ENCODE data around the gene FLOT1. TPM values are rescaled to one million over a fixed set of nuclear protein-coding genes. Genes with fewer than 3 reads are reported as not detected.

FLOT1 gene
- total RNA-seq, 4 donors from 2014 or later, result 46.7 to 88.8 (median 64.4) TPM

DNA sequence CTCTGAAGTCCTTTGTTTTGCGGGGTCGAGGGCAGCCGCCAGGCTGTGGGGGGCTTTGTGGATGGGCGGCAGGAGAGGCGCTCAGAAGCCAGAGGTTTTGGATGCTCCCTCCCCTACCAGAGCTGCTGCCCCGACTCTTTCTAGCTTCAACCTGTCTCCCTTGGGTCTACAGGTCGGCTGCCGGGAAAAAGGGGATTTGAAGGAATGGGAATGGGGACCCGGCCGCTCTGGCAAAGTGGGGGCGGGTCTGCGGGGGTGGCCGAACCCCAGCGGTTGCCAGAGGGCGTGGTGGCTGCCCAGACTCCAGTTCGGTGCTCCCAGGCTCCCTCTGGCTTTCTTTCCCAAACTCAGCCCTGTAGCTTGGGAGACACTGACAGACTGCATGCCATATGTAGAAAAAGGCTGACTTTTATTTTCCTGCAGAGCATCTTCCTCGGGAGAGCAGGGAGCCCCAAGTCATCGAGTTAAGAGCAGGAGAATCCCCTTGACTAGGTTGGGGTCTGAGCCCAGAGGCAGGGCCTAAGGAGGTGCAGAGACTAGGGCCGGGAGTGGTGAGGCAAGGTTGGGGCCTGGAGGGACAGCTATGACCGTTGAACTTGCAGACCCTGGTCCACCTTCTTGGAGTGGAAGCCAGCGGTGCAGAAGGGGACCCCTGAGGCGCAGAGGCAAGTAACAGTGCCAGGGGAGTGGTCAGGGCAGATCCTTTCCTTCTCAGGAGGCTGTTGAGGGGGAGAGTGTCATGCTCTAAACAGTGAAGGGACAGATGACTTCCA lies 54.6 kb downstream of the FLOT1 start:
- Histone ChIP-seq H3K27me3 (no peaks in the 10 kb centered on the region), H3K9me3 (no peaks in the 10 kb centered on the region), H3K4me1 (peaks cover 50 to 81% (median 57%) of the 10 kb centered on the region in 3 donors), H3K4me3 (peak overlapping the region; percentile 73 to 92 (median 82)), H3K36me3 (no peaks in the 10 kb centered on the region), H3K27ac (peak overlapping the region; percentile 96 to 99 (median 98))
- WGBS, 2 donors, result 0 to 7% methylated on average over 1 to 16 of the region's 22 CpGs
- DNase-seq, result no peak
- intact Hi-C loops (cut with DNase I), result loop anchor here (10.0 kb wide), 1 partner anchor 197 kb away; the partner anchor contains the start of gene DDR1
- peak in 1 of 4 donors; percentile 19 for TF ChIP-seq POLR2A (IDR thresholded peaks at IDR 0.05)
- TF ChIP-seq, protein P1, sequence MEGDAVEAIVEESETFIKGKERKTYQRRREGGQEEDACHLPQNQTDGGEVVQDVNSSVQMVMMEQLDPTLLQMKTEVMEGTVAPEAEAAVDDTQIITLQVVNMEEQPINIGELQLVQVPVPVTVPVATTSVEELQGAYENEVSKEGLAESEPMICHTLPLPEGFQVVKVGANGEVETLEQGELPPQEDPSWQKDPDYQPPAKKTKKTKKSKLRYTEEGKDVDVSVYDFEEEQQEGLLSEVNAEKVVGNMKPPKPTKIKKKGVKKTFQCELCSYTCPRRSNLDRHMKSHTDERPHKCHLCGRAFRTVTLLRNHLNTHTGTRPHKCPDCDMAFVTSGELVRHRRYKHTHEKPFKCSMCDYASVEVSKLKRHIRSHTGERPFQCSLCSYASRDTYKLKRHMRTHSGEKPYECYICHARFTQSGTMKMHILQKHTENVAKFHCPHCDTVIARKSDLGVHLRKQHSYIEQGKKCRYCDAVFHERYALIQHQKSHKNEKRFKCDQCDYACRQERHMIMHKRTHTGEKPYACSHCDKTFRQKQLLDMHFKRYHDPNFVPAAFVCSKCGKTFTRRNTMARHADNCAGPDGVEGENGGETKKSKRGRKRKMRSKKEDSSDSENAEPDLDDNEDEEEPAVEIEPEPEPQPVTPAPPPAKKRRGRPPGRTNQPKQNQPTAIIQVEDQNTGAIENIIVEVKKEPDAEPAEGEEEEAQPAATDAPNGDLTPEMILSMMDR (IDR thresholded peaks at IDR 0.05), result peak in 1 of 6 experiments; percentile 7

DNA sequence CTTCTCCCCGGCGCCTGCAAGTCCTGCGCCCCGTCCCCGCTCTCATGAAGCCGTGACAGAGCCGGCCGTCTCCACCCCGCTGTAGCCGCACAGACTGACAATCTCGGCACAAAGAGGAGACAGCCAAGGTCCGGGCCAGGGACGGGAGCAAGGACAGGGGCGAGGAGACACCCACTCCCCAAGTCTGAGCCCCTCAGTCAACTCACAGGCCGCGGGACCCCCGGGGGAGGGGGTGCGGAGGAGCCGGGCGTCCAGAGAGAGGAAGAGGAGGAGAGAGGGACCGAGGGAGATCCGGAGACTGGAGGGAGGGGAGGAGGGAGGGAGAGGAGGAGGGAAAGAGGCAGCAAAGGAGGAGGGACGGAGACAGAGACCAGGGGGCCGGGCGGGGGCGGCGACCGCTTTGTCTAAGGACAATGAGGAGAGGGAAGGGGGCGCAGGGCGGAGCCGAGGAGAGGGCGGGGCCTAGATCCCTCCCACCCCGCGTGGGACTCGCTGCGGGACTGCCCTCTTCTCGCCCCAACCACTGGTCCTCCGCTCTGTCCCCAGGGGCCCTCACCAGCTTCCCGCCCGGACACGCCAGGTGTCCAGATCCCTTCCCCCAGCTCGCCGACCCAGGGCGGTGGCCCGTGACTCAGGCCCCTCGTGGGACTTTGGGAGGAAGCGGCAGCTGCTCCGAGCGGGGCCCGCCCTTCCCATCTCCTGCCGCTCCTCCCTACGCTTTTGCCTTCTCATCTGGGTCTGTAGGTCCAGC lies 55.4 kb downstream of the FLOT1 start:
- DNase-seq, result peak; percentile 86
- Histone ChIP-seq H3K36me3 (no peaks in the 10 kb centered on the region), H3K27ac (peak overlapping the region; percentile 96 to 99 (median 98)), H3K4me1 (peaks cover 57 to 88% (median 65%) of the 10 kb centered on the region in 3 donors), H3K9me3 (no peaks in the 10 kb centered on the region), H3K27me3 (no peaks in the 10 kb centered on the region), H3K4me3 (peak overlapping the region; percentile 73 to 92 (median 82))
- 0 to 2% methylated on average over 25 to 34 of the region's 52 CpGs for WGBS, 2 donors
- TF ChIP-seq, protein P1 (IDR thresholded peaks at IDR 0.05), result no peak
- TF ChIP-seq POLR2A (IDR thresholded peaks at IDR 0.05), result peak in 2 of 4 donors; percentile 29 to 58
- intact Hi-C loops (cut with DNase I), result loop anchor here (10.0 kb wide), 1 partner anchor 198 kb away; the partner anchor contains the start of gene DDR1

DNA sequence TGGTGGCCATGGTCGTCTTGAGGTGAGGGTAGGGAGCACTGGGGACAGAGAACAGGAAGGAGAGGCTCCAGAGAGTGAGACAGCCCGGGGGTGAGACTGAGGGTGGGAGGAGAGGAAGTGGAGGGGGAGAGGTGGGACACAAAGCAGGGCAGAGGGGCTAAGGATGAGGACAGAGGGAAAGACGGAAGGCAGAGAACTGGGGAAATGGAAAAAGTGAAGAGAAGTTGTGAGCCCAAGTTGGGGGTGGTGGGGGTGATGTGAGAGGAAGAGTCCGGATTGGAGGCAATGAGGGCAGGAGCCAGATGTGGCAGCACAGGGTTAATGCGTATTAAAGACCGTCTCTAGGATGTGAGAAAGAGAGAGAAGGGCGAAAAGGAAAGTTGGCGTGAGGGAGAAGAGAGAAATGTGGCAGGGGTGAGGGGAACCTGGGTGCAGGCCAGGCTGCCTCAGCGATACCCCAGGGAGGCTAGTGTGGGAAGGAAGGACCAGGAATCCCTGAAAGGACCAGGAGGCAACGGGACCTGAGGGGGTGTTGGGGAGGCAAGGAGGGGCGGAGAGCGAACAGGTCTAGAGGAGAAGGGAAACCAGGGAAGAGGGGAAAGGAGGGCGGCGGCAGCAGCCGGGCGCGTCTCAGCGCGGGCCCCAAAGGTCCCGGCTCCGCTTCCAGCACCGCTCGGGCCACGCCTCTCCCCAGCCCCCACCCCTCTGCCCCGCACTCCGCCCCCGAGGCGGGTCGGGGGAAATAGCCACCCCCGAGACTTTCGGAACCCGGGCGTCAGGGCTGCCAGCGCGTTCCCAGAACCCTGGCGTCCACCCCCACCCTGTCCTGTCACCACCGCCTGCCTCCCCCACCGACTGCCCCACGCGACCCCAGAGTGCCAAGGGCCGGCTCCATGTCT lies 56.2 kb downstream of the FLOT1 start, which contains the start of gene PPP1R18:
TSS of gene PPP1R18 (minus strand) at position 637 of the 899 bp plus-strand sequence. CDS start at position 10, 627 bp downstream.
- 0 to 1% methylated on average over 11 to 23 of the region's 41 CpGs for WGBS, 2 donors
- intact Hi-C loops (cut with DNase I), result loop anchor here (10.0 kb wide), 1 partner anchor 199 kb away; the partner anchor contains the start of gene DDR1
- H3K4me1 ChIP-seq, result peaks cover 62 to 91% (median 63%) of the 10 kb centered on the region in 3 donors
- H3K27me3 ChIP-seq, result no peaks in the 10 kb centered on the region
- no peaks in the 10 kb centered on the region for H3K36me3 ChIP-seq
- no peaks in the 10 kb centered on the region for H3K9me3 ChIP-seq
- peak within 1 kb of the TSS; percentile 96 to 99 (median 98) for H3K27ac ChIP-seq
- TF ChIP-seq, protein P1 (IDR thresholded peaks at IDR 0.05), result no peak
- TF ChIP-seq POLR2A (IDR thresholded peaks at IDR 0.05), result peak in 2 of 4 donors; percentile 31 to 72
- peak within 1 kb of the TSS; percentile 73 to 92 (median 82) for H3K4me3 ChIP-seq
- DNase-seq, result peak; percentile 45

DNA sequence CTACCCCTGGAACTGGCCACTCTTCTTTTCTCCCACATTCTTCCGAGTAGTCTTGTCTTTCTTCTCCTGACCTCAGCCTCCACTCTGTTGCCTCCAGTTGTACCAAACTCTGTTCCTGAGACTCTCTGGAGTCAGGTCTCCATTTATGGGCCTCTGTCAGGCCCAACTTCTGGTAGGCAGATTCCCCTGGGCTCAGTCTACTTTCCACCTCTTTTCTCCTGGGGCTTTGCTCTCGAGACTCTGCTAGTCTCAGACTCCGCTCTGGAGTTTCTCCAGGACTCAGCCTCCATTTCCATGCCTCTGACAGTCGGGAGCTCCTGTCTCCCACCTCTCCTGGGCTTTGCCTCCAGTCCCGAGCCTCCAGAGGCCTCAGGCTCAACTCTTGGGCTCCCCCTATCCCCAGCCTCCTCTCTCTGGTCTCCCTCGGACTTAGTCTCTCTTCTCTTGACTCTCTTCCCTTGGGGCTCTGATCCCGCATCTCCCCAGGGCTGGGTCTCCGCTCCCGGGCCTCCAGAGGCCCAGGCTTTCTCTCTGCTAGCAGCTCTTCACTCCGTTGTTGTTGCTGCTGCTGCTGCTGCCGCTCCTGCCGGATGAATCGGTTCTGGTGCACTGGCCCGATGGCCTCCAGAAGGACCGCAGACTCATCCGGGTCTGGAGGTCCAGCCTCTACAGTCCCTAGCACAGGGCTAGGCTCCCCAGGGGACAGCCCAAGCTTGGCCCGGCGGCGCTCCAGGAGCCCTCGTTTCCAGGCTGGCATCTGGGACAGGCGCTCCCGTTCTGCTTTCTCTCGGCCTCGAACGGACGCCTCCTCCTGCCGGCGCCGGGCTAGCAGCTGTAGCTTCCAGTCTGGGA lies 57.1 kb downstream of the FLOT1 start:
- Histone ChIP-seq H3K27me3 (no peaks in the 10 kb centered on the region), H3K27ac (peak overlapping the region; percentile 96 to 99 (median 98)), H3K4me1 (peaks cover 58 to 92% (median 67%) of the 10 kb centered on the region in 3 donors), H3K36me3 (peaks cover 0 to 7% (median 0%) of the 10 kb centered on the region in 3 donors), H3K9me3 (no peaks in the 10 kb centered on the region), H3K4me3 (peak overlapping the region; percentile 73 to 92 (median 82))
- WGBS, 2 donors, result 8 to 17% methylated on average over 10 to 13 of the region's 29 CpGs
- no peak for DNase-seq
- TF ChIP-seq, protein P1 (IDR thresholded peaks at IDR 0.05), result no peak
- TF ChIP-seq POLR2A (IDR thresholded peaks at IDR 0.05), result no peak
- intact Hi-C loops (cut with DNase I), result loop anchor here (10.0 kb wide), 1 partner anchor 199 kb away; the partner anchor contains the start of gene DDR1

All from esophagus squamous epithelium (tissue), 5 donors.